OCI-LY1 (cell line): ENCODE measurements around the gene PLPP1.

Experiments used
- EZH2 ChIP-seq: fragments of 200-600 bp; sonication (generic), shearing (Covaris generic); IDR thresholded peaks from 2 replicates; pipeline ENCODE4 v1.8.0; 2017; ENCODE audit warnings: borderline replicate concordance, mixed run types, mild to moderate bottlenecking, antibody characterized with exemption, low read length, moderate library complexity, mixed read lengths
- TF ChIP-seq, protein P1 (sequence below): fragments of 200-600 bp; sonication (generic), shearing (Covaris generic); IDR thresholded peaks from 2 replicates; pipeline ENCODE4 v1.5.1; 2017; ENCODE audit warnings: mild to moderate bottlenecking, antibody characterized with exemption, low read length, moderate library complexity, mixed read lengths

DNA sequence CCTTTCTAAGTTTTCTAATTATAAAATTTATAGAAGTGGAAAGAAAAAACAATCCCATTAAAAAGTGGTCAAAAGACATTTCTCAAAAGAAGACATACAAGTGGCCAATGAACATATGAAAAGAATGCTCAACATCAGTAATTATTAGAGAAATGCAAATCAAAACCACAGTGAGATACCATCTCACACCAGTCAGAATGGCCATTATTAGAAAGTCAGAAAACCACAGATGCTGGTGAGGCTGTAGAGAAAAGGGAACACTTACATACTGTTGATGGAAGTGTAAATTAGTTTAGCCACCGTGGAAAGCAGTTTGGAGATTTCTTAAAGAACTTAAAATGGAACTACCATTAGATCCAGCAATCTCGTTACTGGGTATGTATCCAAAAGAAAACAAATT is 23.7 kb upstream of the PLPP1 start:
- no peak for TF ChIP-seq EZH2
- TF ChIP-seq, protein P1, sequence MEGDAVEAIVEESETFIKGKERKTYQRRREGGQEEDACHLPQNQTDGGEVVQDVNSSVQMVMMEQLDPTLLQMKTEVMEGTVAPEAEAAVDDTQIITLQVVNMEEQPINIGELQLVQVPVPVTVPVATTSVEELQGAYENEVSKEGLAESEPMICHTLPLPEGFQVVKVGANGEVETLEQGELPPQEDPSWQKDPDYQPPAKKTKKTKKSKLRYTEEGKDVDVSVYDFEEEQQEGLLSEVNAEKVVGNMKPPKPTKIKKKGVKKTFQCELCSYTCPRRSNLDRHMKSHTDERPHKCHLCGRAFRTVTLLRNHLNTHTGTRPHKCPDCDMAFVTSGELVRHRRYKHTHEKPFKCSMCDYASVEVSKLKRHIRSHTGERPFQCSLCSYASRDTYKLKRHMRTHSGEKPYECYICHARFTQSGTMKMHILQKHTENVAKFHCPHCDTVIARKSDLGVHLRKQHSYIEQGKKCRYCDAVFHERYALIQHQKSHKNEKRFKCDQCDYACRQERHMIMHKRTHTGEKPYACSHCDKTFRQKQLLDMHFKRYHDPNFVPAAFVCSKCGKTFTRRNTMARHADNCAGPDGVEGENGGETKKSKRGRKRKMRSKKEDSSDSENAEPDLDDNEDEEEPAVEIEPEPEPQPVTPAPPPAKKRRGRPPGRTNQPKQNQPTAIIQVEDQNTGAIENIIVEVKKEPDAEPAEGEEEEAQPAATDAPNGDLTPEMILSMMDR: no peak
